ENCODE results near the gene PDGFB. TPM values are rescaled to one million over a fixed set of nuclear protein-coding genes. Genes with fewer than 3 reads are reported as not detected.

PDGFB gene
- total RNA-seq, 1 experiment from 2014 or later, result 39.7 TPM

DNA sequence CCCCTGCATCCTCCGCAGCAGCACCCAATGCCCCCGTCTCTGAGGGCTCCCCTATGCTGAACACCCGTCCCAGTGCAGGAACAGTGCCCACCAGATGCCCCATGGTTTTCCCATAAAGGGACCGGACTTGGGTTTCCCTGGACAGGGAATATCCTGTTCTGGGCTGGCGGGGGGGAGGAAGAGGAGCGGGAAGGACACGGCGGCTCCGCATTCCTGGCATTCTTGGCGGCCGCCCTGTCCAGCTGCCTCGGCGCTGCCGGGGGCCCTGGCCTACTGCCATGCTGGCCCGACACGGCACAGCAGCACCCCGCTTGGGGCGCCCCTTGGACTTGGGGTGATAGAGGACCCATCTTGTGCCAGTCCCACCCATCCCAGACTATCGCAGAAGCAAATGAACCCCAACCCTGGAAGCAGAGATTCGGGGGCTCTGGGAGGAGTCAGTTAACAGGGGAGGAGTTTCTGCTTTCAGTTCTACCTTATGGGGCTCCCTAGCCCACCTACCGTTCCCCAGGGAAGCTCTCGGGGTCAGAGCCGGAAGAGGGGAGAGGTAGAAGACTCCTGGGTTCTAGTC lies 68.6 kb downstream of the PDGFB start:
- no peaks in the 10 kb centered on the region for H3K9me2 ChIP-seq (ENCODE audit: insufficient read depth)
- no peaks in the 10 kb centered on the region for H3K9me3 ChIP-seq (ENCODE audit: insufficient read depth, low read depth)
- ChIA-PET POLR2A (ENCODE audit: unreplicated experiment) (interaction anchor here (0.5 to 1.0 kb wide), 3 partner anchors 32 to 143 kb away, joined by 4 to 6 read pairs (median 5); partner anchors contain the start of gene RPL3), CTCF (interaction anchor here (1.8 kb wide), 1 partner anchor 30 kb away, joined by 7 read pairs; no protein-coding TSS in a partner anchor)
- intact Hi-C loops (cut with micrococcal nuclease; ENCODE audit: unreplicated experiment), result no loop called here
- no peaks in the 10 kb centered on the region for H3K36me3 ChIP-seq (ENCODE audit: low read depth)
- H3K4me2 ChIP-seq, result peak overlapping the region; percentile 74
- no peak overlapping the region for H2AFZ ChIP-seq
- H4K20me1 ChIP-seq (ENCODE audit: insufficient read depth), result no peaks in the 10 kb centered on the region
- H3K27ac ChIP-seq, result peak overlapping the region; percentile 72
- peak; percentile 77 to 89 for DNase-seq
- peaks cover 56% of the 10 kb centered on the region for H3K4me1 ChIP-seq (replicated peaks; ENCODE audit: insufficient read depth)
- H3K79me2 ChIP-seq (ENCODE audit: low read depth), result no peaks in the 10 kb centered on the region
- peaks cover 61% of the 10 kb centered on the region for H3F3A ChIP-seq (ENCODE audit: insufficient read depth, low read depth)
- H3K4me3 ChIP-seq, result no peak overlapping the region; the same call in 1 of the 2 replicates
- H3K27me3 ChIP-seq (ENCODE audit: insufficient read depth, low read depth), result no peaks in the 10 kb centered on the region
- TF ChIP-seq, protein P1, sequence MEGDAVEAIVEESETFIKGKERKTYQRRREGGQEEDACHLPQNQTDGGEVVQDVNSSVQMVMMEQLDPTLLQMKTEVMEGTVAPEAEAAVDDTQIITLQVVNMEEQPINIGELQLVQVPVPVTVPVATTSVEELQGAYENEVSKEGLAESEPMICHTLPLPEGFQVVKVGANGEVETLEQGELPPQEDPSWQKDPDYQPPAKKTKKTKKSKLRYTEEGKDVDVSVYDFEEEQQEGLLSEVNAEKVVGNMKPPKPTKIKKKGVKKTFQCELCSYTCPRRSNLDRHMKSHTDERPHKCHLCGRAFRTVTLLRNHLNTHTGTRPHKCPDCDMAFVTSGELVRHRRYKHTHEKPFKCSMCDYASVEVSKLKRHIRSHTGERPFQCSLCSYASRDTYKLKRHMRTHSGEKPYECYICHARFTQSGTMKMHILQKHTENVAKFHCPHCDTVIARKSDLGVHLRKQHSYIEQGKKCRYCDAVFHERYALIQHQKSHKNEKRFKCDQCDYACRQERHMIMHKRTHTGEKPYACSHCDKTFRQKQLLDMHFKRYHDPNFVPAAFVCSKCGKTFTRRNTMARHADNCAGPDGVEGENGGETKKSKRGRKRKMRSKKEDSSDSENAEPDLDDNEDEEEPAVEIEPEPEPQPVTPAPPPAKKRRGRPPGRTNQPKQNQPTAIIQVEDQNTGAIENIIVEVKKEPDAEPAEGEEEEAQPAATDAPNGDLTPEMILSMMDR (conservative IDR thresholded peaks at IDR 0.05), result no peak
- no peak for TF ChIP-seq EZH2 (IDR thresholded peaks at IDR 0.05; ENCODE audit: low read depth)
- BruUV-seq (replicated peaks), result no TSS peak

DNA sequence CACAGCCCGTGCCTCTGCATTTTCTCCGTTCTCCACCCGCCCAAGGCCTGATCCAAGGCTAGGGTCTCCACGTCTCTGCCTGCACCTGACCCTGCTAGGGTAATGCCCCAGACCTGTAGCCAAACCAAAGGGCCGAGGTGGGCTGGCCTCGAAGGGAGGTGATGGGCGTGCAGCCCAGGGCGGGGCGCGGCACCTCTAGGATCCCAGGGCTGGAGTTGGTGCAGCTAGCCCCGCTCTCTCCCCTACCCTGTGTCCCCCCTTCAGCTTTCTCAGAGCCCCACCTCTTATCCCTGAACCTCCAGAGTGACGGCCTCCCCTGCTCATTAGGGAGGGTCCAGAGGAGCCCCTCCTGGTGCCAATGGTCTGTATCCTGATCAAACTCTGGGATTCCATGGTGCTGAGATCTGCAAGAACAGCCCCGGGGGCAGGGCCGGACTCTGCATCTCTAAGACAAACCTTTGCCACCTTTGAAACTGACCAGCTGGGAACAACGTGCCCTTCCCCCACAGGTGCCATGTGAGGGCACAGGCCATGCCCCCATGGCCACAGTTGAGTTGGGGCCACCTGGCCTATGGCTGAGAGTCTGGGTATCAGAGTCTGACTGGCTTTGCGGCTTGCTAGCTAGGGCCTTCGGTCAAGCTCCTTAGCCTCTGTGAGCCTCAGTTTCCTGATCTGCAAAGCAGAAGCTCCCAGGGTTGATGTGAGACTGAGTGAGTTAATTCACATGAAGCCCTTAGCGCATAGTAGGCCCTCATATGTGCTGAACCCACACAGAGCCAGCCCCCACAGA lies 69.2 kb downstream of the PDGFB start:
- ChIA-PET CTCF (interaction anchor here (0.6 to 1.8 kb wide), 2 partner anchors 31 to 1156 kb away, joined by 6 to 7 read pairs; no protein-coding TSS in a partner anchor), POLR2A (ENCODE audit: unreplicated experiment) (interaction anchor here (0.5 to 1.1 kb wide), 7 partner anchors 30 to 191 kb away, joined by 3 to 6 read pairs (median 6); partner anchors contain the start of gene RPL3)
- no peaks in the 10 kb centered on the region for H3K36me3 ChIP-seq (ENCODE audit: low read depth)
- BruUV-seq (replicated peaks), result TSS peak; percentile 42
- intact Hi-C loops (cut with micrococcal nuclease; ENCODE audit: unreplicated experiment), result loop anchor here (1.0 kb wide), 1 partner anchor 141 kb away; no protein-coding TSS in a partner anchor
- no peaks in the 10 kb centered on the region for H3K27me3 ChIP-seq (ENCODE audit: insufficient read depth, low read depth)
- peak overlapping the region; percentile 72 for H3K27ac ChIP-seq
- no peak overlapping the region for H2AFZ ChIP-seq
- no peaks in the 10 kb centered on the region for H3K79me2 ChIP-seq (ENCODE audit: low read depth)
- no peak overlapping the region; the same call in 1 of the 2 replicates for H3K4me3 ChIP-seq
- H3K4me2 ChIP-seq, result peak overlapping the region; percentile 74
- no peaks in the 10 kb centered on the region for H3K9me2 ChIP-seq (ENCODE audit: insufficient read depth)
- H3K9me3 ChIP-seq (ENCODE audit: insufficient read depth, low read depth), result no peaks in the 10 kb centered on the region
- DNase-seq, result peak; percentile 85 to 89
- no peak for TF ChIP-seq EZH2 (IDR thresholded peaks at IDR 0.05; ENCODE audit: low read depth)
- TF ChIP-seq, protein P1 (conservative IDR thresholded peaks at IDR 0.05), result no peak
- no peaks in the 10 kb centered on the region for H4K20me1 ChIP-seq (ENCODE audit: insufficient read depth)
- peaks cover 60% of the 10 kb centered on the region for H3K4me1 ChIP-seq (replicated peaks; ENCODE audit: insufficient read depth)
- peaks cover 61% of the 10 kb centered on the region for H3F3A ChIP-seq (ENCODE audit: insufficient read depth, low read depth)
